ENCODE measurements around the gene BRD7.

Gene BRD7

GRCh38 chr16:50396761-50397535 is 28.2 kb upstream of the BRD7 start:
- DNase-seq (ENCODE audit: low read depth), result no peak
- no peak for TF ChIP-seq CTCF (conservative IDR thresholded peaks at IDR 0.05; ENCODE audit: low read length)
- no peak overlapping the region for H3K4me3 ChIP-seq (ENCODE audit: low read length)

- no peak for TF ChIP-seq CTCF (conservative IDR thresholded peaks at IDR 0.05; ENCODE audit: low read length)
- no peak for DNase-seq (ENCODE audit: low read depth)
- no peak overlapping the region for H3K4me3 ChIP-seq (ENCODE audit: low read length)
These were observed 27.2 kb upstream of the BRD7 start for GRCh38 chr16:50395763-50396710.

GRCh38 chr16:50393858-50394802 is 25.3 kb upstream of the BRD7 start:
- no peak overlapping the region for H3K4me3 ChIP-seq (ENCODE audit: low read length)
- DNase-seq (ENCODE audit: low read depth), result no peak
- TF ChIP-seq CTCF (conservative IDR thresholded peaks at IDR 0.05; ENCODE audit: low read length), result no peak

- H3K4me3 ChIP-seq (ENCODE audit: low read length), result no peak overlapping the region
- DNase-seq (ENCODE audit: low read depth), result no peak
- TF ChIP-seq CTCF (conservative IDR thresholded peaks at IDR 0.05; ENCODE audit: low read length), result no peak
These were observed 24.6 kb upstream of the BRD7 start for GRCh38 chr16:50393416-50393815.

GRCh38 chr16:50390914-50391716 is 22.3 kb upstream of the BRD7 start:
- TF ChIP-seq CTCF (conservative IDR thresholded peaks at IDR 0.05; ENCODE audit: low read length), result no peak
- no peak overlapping the region for H3K4me3 ChIP-seq (ENCODE audit: low read length)
- DNase-seq (ENCODE audit: low read depth), result no peak

GRCh38 chr16:50390371-50390771 is 21.6 kb upstream of the BRD7 start:
- no peak for DNase-seq (ENCODE audit: low read depth)
- TF ChIP-seq CTCF (conservative IDR thresholded peaks at IDR 0.05; ENCODE audit: low read length), result no peak
- no peak overlapping the region for H3K4me3 ChIP-seq (ENCODE audit: low read length)
